Ascending aorta (tissue), 2 donors: ENCODE results near the gene CCDC85B. TPM values are rescaled to one million over a fixed set of nuclear protein-coding genes. Genes with fewer than 3 reads are reported as not detected.
A peak's percentile ranks its signal among the peaks of the same experiment; 100 is the strongest.
"Not testable (repeated sequence)": the region's sequence is repeated elsewhere in the genome, so short reads cannot be mapped to it uniquely, and the experiment has no call there.

Experiments
- DNase-seq, 2 donors: peaks; one replicate each; pipeline ENCODE4 v3.0.0-alpha.2; 2019; ENCODE audit warnings: low spot score in 2 of 2
- H3K27ac ChIP-seq, 2 donors: fragments of 200-600 bp; sonication (generic); one replicate each; pipeline ENCODE4 v1.5.1; 2016 to 2017; ENCODE audit warnings: mild to moderate bottlenecking in 1 of 2
- H3K27me3 ChIP-seq: fragments of 200-600 bp; sonication (generic); one replicate; pipeline ENCODE4 v1.5.1; 2017
- H3K36me3 ChIP-seq, 2 donors: fragments of 200-600 bp; sonication (generic); one replicate each; pipeline ENCODE4 v1.5.1; 2016
- H3K4me1 ChIP-seq, 2 donors: fragments of 200-600 bp; sonication (generic); one replicate each; pipeline ENCODE4 v1.5.1; 2016 to 2017; ENCODE audit warnings: mild to moderate bottlenecking in 1 of 2
- H3K4me3 ChIP-seq, 2 donors: fragments of 200-600 bp; sonication (generic); one replicate each; pipeline ENCODE4 v1.5.1; 2016 to 2017; ENCODE audit warnings: mild to moderate bottlenecking in 1 of 2
- H3K9me3 ChIP-seq, 2 donors: fragments of 200-600 bp; sonication (generic); one replicate each; pipeline ENCODE4 v1.5.1; 2016
- intact Hi-C: fragments of 100-400 bp; cut with DNase I; formaldehyde crosslinking; loops from one replicate; pipeline ENCODE4 v1.15.1; 2023
- total RNA-seq: library from RNA; depleted of rRNA; stranded (reverse); fragments of >200 nt; gene quantifications from one replicate; pipeline ENCODE4 v1.1.0, GENCODE V29; 2016
- TF ChIP-seq, protein P1 (sequence below), 3 experiments: fragments of 200-600 bp in 2 of 3; fragments of 450-650 bp in 1 of 3; sonication (generic) in 2 of 3; IDR thresholded peaks; one replicate each; pipeline ENCODE4 v1.5.1; 2016 to 2019; ENCODE audit warnings: antibody characterized with exemption in 3 of 3, mild to moderate bottlenecking in 1 of 3, moderate library complexity in 1 of 3

CCDC85B gene
- total RNA-seq, result 184 TPM

DNA sequence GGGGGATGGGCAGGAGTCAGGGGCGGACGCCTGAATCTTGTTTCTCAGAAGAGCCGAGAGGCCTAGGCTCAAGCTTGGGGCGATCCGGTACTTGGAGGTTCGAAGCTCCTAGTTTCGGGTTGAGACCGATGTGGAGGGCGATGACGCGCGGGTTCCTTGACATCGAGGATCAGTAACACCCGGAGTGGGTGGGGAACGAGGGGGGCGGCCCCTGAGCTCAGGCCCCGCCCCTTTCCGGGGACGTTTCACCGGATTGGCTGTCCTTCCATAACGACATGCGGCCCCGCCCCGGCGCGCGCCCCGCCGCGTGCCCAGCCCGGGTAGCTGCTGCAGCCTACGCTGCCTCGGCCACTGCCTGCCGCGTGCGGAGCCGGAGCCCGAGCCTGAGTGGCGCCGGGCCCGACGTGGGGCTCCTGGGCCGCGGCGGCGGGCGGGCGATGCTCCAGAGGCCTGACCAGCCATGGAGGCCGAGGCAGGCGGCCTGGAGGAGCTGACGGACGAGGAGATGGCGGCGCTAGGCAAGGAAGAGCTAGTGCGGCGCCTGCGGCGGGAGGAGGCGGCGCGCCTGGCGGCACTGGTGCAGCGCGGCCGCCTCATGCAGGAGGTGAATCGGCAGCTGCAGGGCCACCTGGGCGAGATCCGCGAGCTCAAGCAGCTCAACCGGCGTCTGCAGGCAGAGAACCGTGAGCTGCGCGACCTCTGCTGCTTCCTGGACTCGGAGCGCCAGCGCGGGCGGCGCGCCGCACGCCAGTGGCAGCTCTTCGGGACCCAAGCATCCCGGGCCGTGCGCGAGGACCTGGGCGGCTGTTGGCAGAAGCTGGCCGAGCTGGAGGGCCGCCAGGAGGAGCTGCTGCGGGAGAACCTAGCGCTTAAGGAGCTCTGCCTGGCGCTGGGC is at the start of gene CCDC85B:
TSS of gene CCDC85B (plus strand) at position 350 of the 895 bp plus-strand sequence. CDS start at position 461, 111 bp downstream.
- H3K9me3 ChIP-seq, result no peaks in the 10 kb centered on the region
- H3K27ac ChIP-seq, result peak within 1 kb of the TSS; percentile 98
- intact Hi-C loops, result loop anchor here (1.0 kb wide), 1 partner anchor 10 kb away; the partner anchor contains the start of gene FOSL1
- no peaks in the 10 kb centered on the region for H3K27me3 ChIP-seq
- peak; percentile 98 to 100 for DNase-seq
- peak within 1 kb of the TSS; percentile 82 to 85 for H3K4me3 ChIP-seq
- peaks cover 20 to 34% of the 10 kb centered on the region in 2 donors for H3K4me1 ChIP-seq
- TF ChIP-seq, protein P1, sequence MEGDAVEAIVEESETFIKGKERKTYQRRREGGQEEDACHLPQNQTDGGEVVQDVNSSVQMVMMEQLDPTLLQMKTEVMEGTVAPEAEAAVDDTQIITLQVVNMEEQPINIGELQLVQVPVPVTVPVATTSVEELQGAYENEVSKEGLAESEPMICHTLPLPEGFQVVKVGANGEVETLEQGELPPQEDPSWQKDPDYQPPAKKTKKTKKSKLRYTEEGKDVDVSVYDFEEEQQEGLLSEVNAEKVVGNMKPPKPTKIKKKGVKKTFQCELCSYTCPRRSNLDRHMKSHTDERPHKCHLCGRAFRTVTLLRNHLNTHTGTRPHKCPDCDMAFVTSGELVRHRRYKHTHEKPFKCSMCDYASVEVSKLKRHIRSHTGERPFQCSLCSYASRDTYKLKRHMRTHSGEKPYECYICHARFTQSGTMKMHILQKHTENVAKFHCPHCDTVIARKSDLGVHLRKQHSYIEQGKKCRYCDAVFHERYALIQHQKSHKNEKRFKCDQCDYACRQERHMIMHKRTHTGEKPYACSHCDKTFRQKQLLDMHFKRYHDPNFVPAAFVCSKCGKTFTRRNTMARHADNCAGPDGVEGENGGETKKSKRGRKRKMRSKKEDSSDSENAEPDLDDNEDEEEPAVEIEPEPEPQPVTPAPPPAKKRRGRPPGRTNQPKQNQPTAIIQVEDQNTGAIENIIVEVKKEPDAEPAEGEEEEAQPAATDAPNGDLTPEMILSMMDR (IDR thresholded peaks at IDR 0.05), result peak in 1 of 3 experiments; percentile 29
- H3K36me3 ChIP-seq, result peaks cover 0 to 15% of the 10 kb centered on the region in 2 donors

DNA sequence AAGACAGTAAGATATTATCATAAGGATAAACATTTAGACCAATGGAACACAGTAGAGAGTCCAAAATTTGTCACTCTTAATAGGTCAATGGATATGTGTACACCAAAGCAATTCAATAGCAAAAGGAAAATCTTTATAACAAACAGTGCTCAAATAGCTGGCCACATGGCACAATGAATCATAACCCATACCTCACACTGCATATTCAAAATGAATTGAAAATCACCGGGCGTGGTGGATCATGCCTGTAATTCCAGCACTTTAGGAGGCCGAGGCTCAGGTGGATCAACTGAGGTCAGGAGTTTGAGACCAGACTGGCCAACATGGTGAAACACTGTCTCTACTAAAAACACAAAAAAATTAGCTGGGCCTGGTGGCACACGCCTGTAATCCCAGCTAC is 48.3 kb upstream of the CCDC85B start:
- TF ChIP-seq, protein P1 (IDR thresholded peaks at IDR 0.05), result no peak
- Histone ChIP-seq H3K27me3 (no peaks in the 10 kb centered on the region), H3K4me1 (no peaks in the 10 kb centered on the region), H3K36me3 (no peaks in the 10 kb centered on the region), H3K9me3 (no peaks in the 10 kb centered on the region), H3K4me3 (no peak overlapping the region), H3K27ac (no peak overlapping the region)
- DNase-seq, result no peak
- intact Hi-C loops, result no loop called here

DNA sequence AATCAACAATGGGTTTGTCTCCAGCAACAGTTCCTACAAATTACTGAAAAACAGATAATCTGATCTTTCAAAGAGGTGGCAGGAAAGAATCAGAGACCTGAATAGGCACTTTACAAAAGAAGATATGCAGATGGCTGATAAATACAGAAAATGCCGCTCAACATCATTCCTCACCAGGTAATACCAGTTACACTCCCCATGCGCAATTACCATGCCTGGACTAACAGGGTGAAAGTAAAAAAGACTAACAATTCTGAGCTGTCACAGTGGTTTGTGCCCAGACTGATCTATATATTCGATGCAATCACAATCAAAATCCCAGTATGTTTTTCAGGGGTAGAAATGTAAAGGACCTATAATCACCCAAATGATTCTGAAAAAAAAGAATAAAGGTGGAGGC is 46.7 kb upstream of the CCDC85B start:
- H3K27me3 ChIP-seq, result no peaks in the 10 kb centered on the region
- H3K4me1 ChIP-seq, result no peaks in the 10 kb centered on the region
- H3K9me3 ChIP-seq, result no peaks in the 10 kb centered on the region
- TF ChIP-seq, protein P1 (IDR thresholded peaks at IDR 0.05), result no peak
- no peak overlapping the region for H3K4me3 ChIP-seq
- intact Hi-C loops, result no loop called here
- DNase-seq, result no peak
- no peak overlapping the region for H3K27ac ChIP-seq
- no peaks in the 10 kb centered on the region for H3K36me3 ChIP-seq

DNA sequence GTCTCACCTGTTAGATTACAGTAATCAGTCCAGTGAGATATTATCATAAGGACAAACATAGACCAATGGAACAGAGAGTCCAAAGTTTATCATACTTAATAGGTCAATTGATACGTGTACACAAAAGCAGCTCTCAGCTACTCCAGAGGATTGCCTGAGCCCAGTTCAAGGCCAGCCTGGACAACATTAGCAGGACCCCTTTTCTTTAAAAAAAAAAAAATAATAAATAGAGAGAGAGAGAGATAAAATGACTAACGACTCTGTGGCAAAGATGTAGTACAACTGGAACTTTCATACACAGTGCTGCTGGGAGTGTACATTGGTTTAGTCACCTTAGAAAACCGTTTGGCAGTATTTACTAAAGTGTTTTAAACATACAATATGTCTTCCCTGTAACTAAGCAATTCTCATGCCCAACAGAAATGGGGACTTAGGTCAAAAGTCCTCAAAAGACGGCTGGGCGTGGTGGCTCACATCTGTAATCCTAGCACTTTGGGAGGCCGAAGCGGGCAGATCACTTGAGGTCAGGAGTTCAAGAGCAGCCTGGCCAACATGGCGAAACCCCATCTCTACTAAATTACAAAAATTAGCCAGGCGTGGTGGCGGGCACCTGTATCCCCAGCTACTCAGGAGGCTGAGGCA is 46.1 kb upstream of the CCDC85B start:
- Histone ChIP-seq H3K9me3 (no peaks in the 10 kb centered on the region), H3K4me3 (no peak overlapping the region), H3K4me1 (no peaks in the 10 kb centered on the region), H3K27me3 (no peaks in the 10 kb centered on the region), H3K36me3 (no peaks in the 10 kb centered on the region), H3K27ac (no peak overlapping the region)
- TF ChIP-seq, protein P1 (IDR thresholded peaks at IDR 0.05), result no peak
- intact Hi-C loops, result no loop called here
- DNase-seq, result no peak

DNA sequence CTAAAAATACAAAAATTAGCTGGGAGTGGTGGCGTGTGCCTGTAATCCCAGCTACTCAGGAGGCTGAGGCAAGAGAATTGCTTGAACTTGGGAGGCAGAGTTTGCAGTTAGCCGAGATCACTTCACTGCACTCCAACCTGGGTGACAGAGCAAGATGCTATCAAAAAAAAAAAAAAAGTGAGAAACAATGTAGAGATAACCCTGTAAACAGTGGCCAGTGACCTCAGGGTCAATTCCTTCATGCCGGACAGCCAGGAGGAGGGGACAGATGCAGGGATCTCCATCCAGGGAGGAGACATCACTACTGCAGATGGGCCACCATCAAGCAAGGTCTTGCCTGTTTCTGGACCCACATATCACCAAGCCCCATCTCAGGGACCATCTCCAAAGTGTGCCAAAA is 42.7 kb upstream of the CCDC85B start:
- TF ChIP-seq, protein P1 (IDR thresholded peaks at IDR 0.05), result no peak
- Histone ChIP-seq H3K4me3 (no peak overlapping the region), H3K36me3 (peaks cover 16 to 20% of the 10 kb centered on the region in 2 donors), H3K27ac (no peak overlapping the region), H3K4me1 (no peaks in the 10 kb centered on the region), H3K27me3 (no peaks in the 10 kb centered on the region), H3K9me3 (no peaks in the 10 kb centered on the region)
- DNase-seq, result no peak
- intact Hi-C loops, result no loop called here

DNA sequence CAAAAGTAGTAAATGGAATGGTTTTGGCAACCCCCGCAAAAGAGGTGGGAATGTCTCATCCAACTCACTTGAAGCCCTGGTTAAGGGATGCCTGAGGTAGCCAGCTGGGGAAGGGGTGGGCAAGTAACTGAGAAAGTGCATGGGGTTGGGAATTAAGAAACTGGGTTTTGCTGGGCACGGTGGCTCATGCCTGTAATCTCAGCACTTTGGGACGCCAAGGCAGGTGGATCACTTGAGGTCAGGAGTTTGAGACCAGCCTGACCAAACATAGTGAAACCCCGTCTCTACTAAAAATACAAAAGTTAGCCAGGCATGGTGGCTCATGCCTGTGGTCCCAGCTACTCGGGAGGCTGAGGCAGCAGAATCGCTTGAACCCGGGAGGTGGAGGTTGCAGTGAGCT is 41.8 kb upstream of the CCDC85B start:
- DNase-seq, H3K4me3 ChIP-seq, H3K27ac ChIP-seq, H3K9me3 ChIP-seq, H3K27me3 ChIP-seq, H3K4me1 ChIP-seq, intact Hi-C loops: not testable (repeated sequence)
- peaks cover 26 to 30% of the 10 kb centered on the region in 2 donors for H3K36me3 ChIP-seq
